GM20431 (cell line): ENCODE measurements around the gene ZNF768.

Experiments used
- in situ Hi-C: fragments of 300-500 bp; cut with MseI, MboI; formaldehyde crosslinking; loops from one replicate; pipeline ENCODE4 v1.15.0; 2020; ENCODE audit warnings: low sequenced_read_pairs; ENCODE audit not compliant: unreplicated experiment

The ZNF768 gene

GRCh38 chr16:30526137-30526822 lies at the start of gene ZNF768:
TSS of gene ZNF768 (minus strand) at chr16:30526566. CDS start at chr16:30526413, 153 bp downstream.
- in situ Hi-C loops: no loop called here

- in situ Hi-C loops: no loop called here
Observed at GRCh38 chr16:30574678-30575077, 48.3 kb upstream of the ZNF768 start.

- in situ Hi-C loops: no loop called here
Observed at GRCh38 chr16:30571445-30572322, 45.3 kb upstream of the ZNF768 start, which contains the start of gene ZNF688. TSS of gene ZNF688 (minus strand) at chr16:30571714. CDS start at chr16:30571629, 85 bp downstream.

GRCh38 chr16:30570636-30571444 lies 44.5 kb upstream of the ZNF768 start:
- in situ Hi-C loops: no loop called here

- in situ Hi-C loops: no loop called here
Observed at GRCh38 chr16:30569746-30570635, 43.6 kb upstream of the ZNF768 start.

GRCh38 chr16:30569281-30569680 lies 42.9 kb upstream of the ZNF768 start:
- in situ Hi-C loops: no loop called here

GRCh38 chr16:30567991-30568638 lies 41.7 kb upstream of the ZNF768 start:
- in situ Hi-C loops: no loop called here

- in situ Hi-C loops: no loop called here
Observed at GRCh38 chr16:30567160-30567990, 41.0 kb upstream of the ZNF768 start.

- in situ Hi-C loops: no loop called here
Observed at GRCh38 chr16:30566531-30566930, 40.2 kb upstream of the ZNF768 start.

GRCh38 chr16:30565984-30566383 lies 39.6 kb upstream of the ZNF768 start:
- in situ Hi-C loops: no loop called here

GRCh38 chr16:30565526-30565925 lies 39.2 kb upstream of the ZNF768 start:
- in situ Hi-C loops: no loop called here

- in situ Hi-C loops: no loop called here
Observed at GRCh38 chr16:30562021-30562420, 35.7 kb upstream of the ZNF768 start.

GRCh38 chr16:30561089-30561816 lies 34.9 kb upstream of the ZNF768 start:
- in situ Hi-C loops: no loop called here

- in situ Hi-C loops: no loop called here
Observed at GRCh38 chr16:30559690-30560089, 33.3 kb upstream of the ZNF768 start.

GRCh38 chr16:30558789-30559377 lies 32.5 kb upstream of the ZNF768 start:
- in situ Hi-C loops: no loop called here

- in situ Hi-C loops: no loop called here
Observed at GRCh38 chr16:30557957-30558788, 31.8 kb upstream of the ZNF768 start, which contains the start of gene ZNF764. TSS of gene ZNF764 (minus strand) at chr16:30558374. CDS start at chr16:30558182, 192 bp downstream.
